HepG2 (cell line): Measurements from ENCODE around the gene C1QL3. TPM values are rescaled to one million over a fixed set of nuclear protein-coding genes. Genes with fewer than 3 reads are reported as not detected.

Experiments used
- ATAC-seq: fragments of 200-7000 bp; cut with Tn5 transposase; 3 replicates; pipeline ENCODE4 v1.9.1; 2020; ENCODE audit warnings: mild to moderate bottlenecking, moderate library complexity
- BruUV-seq: library from RNA; stranded (reverse); fragments of 400-500 nt; replicated peaks from 2 replicates; lab custom pipeline; 2021; lab: Mats Ljungman, UMichigan
- CTCF ChIA-PET: fragments of 300-600 bp; formaldehyde crosslinking; extraction: SDS; loops from one replicate; lab custom pipeline; 2021; ENCODE audit warnings: low total read pairs, inconsistent platforms, low intra/inter-chr PET ratio; lab: Yijun Ruan, JAX
- POLR2A ChIA-PET: fragments of 350-600 bp; sonication (Branson Sonifier 250); formaldehyde crosslinking; loops from one replicate; lab custom pipeline; 2020; ENCODE audit warnings: antibody characterized with exemption, inconsistent platforms; lab: Yijun Ruan, JAX
- DNase-seq: peaks from one replicate; pipeline ENCODE4 v3.0.0-alpha.2; 2015; ENCODE audit warnings: low spot score
- FAIRE-seq: peaks from 3 replicates; lab custom pipeline; 2011; peaks lifted over from hg19 to GRCh38; lab: Jason Lieb, UNC
- H2AFZ ChIP-seq: one replicate; pipeline ENCODE4 v1.6.1; 2011; ENCODE audit warnings: low read length, inconsistent platforms
- H3K27ac ChIP-seq: fragments of 300-600 bp; 3 replicates; pipeline ENCODE4 v1.8.0; 2011; ENCODE audit warnings: mixed run types, mild to moderate bottlenecking, mixed read lengths, low read length, inconsistent platforms; ENCODE audit not compliant: insufficient read depth; ENCODE audit errors: extremely low read length
- H3K27me3 ChIP-seq, 2 experiments: fragments of 200-600 bp in 1 of 2; 2 replicates in 1 of 2; 3 replicates in 1 of 2; pipeline versions ENCODE4 v1.6.0 to v1.8.0; 2011; ENCODE audit warnings: low read length in 2 of 2, mild to moderate bottlenecking in 2 of 2, moderate library complexity in 2 of 2, inconsistent platforms in 1 of 2; ENCODE audit not compliant: insufficient read depth in 2 of 2, control insufficient read depth in 1 of 2
- H3K36me3 ChIP-seq, 2 experiments: fragments of 200-600 bp in 1 of 2; replicated peaks in 1 of 2; 2 replicates in 1 of 2; 3 replicates in 1 of 2; pipeline versions ENCODE4 v1.5.1 to v1.8.0; 2011; ENCODE audit warnings: low read length in 2 of 2, inconsistent platforms in 1 of 2; ENCODE audit not compliant: insufficient read depth in 2 of 2, control insufficient read depth in 1 of 2
- H3K4me1 ChIP-seq: 2 replicates; pipeline ENCODE4 v1.5.1; 2012; ENCODE audit warnings: low read length, inconsistent platforms; ENCODE audit not compliant: insufficient read depth
- H3K4me2 ChIP-seq: 2 replicates; pipeline ENCODE4 v1.6.0; 2011; ENCODE audit warnings: low read depth, low read length, inconsistent platforms
- H3K4me3 ChIP-seq, 3 experiments: fragments of 200-600 bp in 1 of 3; sonication (generic), shearing (Covaris generic) in 1 of 3; replicated peaks in 1 of 3; 2 replicates each; pipeline ENCODE4 v1.5.1; 2011 to 2016; ENCODE audit warnings: low read length in 3 of 3, inconsistent platforms in 2 of 3, low read depth in 2 of 3, mild to moderate bottlenecking in 2 of 3, control low read depth in 1 of 3, mixed read lengths in 1 of 3; ENCODE audit not compliant: insufficient read depth in 1 of 3
- H3K79me2 ChIP-seq: one replicate; pipeline ENCODE4 v1.6.1; 2011; ENCODE audit warnings: low read length, inconsistent platforms; ENCODE audit not compliant: insufficient read depth
- H3K9ac ChIP-seq: 2 replicates; pipeline ENCODE4 v1.6.0; 2011; ENCODE audit warnings: mild to moderate bottlenecking, low read depth, low read length, inconsistent platforms; ENCODE audit not compliant: insufficient read depth
- H3K9me3 ChIP-seq: 2 replicates; pipeline ENCODE4 v1.5.1; 2012; ENCODE audit warnings: mild to moderate bottlenecking, low read length
- H4K20me1 ChIP-seq: 2 replicates; pipeline ENCODE4 v1.6.0; 2011; ENCODE audit warnings: inconsistent platforms, mild to moderate bottlenecking, low read length, moderate library complexity; ENCODE audit not compliant: insufficient read depth
- AHR ChIP-seq: IDR thresholded peaks from 2 replicates; pipeline ENCODE4 v1.6.1; 2018; ENCODE audit warnings: missing genetic modification reagents, missing compliant biosample characterization
- CEBPB ChIP-seq: IDR thresholded peaks from 2 replicates; pipeline ENCODE4 v1.6.1; 2011; ENCODE audit warnings: low read depth, low read length, improper control_type of control experiment, borderline replicate concordance
- FOSL1 ChIP-seq: sonication (generic); formaldehyde crosslinking; IDR thresholded peaks from 2 replicates; pipeline ENCODE4 v1.9.0; 2021; ENCODE audit warnings: missing genetic modification reagents, borderline replicate concordance
- HNRNPH1 ChIP-seq: fragments of 200-400 bp; formaldehyde crosslinking; optimal IDR thresholded peaks from 2 replicates; pipeline ENCODE3; 2017; ENCODE audit warnings: mild to moderate bottlenecking, low read depth, low read length
- KDM1A ChIP-seq: IDR thresholded peaks from 2 replicates; pipeline ENCODE4 v1.6.1; 2016; ENCODE audit warnings: missing compliant biosample characterization
- PHF5A ChIP-seq: IDR thresholded peaks from one replicate; pipeline ENCODE4 v1.6.1; 2018; ENCODE audit warnings: low read depth, missing genetic modification reagents; ENCODE audit not compliant: unreplicated experiment
- TCF12 ChIP-seq, 2 experiments: fragments of 450-650 bp in 1 of 2; sonication (generic) in 1 of 2; formaldehyde crosslinking in 1 of 2; IDR thresholded peaks; 2 replicates each; pipeline versions ENCODE4 v1.6.1 to v1.8.0; 2017 to 2022; ENCODE audit warnings: antibody characterized with exemption in 1 of 2, mild to moderate bottlenecking in 1 of 2, missing genetic modification reagents in 1 of 2, moderate library complexity in 1 of 2
- ZBTB7B ChIP-seq: sonication (generic); formaldehyde crosslinking; IDR thresholded peaks from 2 replicates; pipeline ENCODE4 v1.4.0; 2020; ENCODE audit warnings: missing genetic modification reagents
- WGBS: methylation state at CpG from one replicate; pipeline ENCODE4 v1.1.6; 2017; ENCODE audit warnings: low lambda C conversion rate; 5-methylcytosine and 5-hydroxymethylcytosine counted together
- in situ Hi-C: cut with HindIII; loops from 2 replicates; pipeline ENCODE4 v1.10.0; 2017; ENCODE audit warnings: low pct_unique_long_range_greater_than_20kb; ENCODE audit not compliant: extremely low pct_ligation_motif_present
- intact Hi-C: fragments of 100-400 bp; cut with micrococcal nuclease; formaldehyde crosslinking; loops from one replicate; pipeline ENCODE4 v1.10.0; 2022; ENCODE audit not compliant: unreplicated experiment
- polyA plus RNA-seq, 8 experiments: library from polyadenylated mRNA; depleted of rRNA in 3 of 8; stranded (reverse) in 7 of 8; unstranded in 1 of 8; fragments of >200 nt; fragmentation: Illumina TruSeq in 4 of 8; extraction: Trizol in 4 of 8; gene quantifications; 2 replicates each; pipeline versions ENCODE4 v1.2.1 to v1.2.3, GENCODE V29; 2011 to 2016; ENCODE audit warnings: low read depth in 4 of 8, missing spikeins in 1 of 8, mixed read lengths in 1 of 8; ENCODE audit not compliant: insufficient read depth in 1 of 8
- total RNA-seq, 5 experiments: library from RNA; depleted of rRNA; stranded (reverse); fragments of >200 nt; fragmentation: Illumina TruSeq; extraction: Trizol; gene quantifications; 2 replicates each; pipeline ENCODE4 v1.2.3, GENCODE V29; 2016; ENCODE audit warnings: low read depth in 1 of 5
- TF ChIP-seq, protein P1 (sequence below): IDR thresholded peaks from 2 replicates; pipeline ENCODE4 v1.6.1; 2016; ENCODE audit warnings: mild to moderate bottlenecking, missing biosample characterization, missing genetic modification reagents
- TF ChIP-seq, protein P2 (sequence below): sonication (generic); formaldehyde crosslinking; IDR thresholded peaks from 2 replicates; pipeline ENCODE4 v1.5.0; 2020; ENCODE audit warnings: mild to moderate bottlenecking, missing genetic modification reagents, moderate library complexity

Gene C1QL3
- total and polyA plus RNA-seq, 2 of the 13 experiments (the other 11 are each of a cell fraction or from before 2014, with no cell fraction given) = not detected

DNA sequence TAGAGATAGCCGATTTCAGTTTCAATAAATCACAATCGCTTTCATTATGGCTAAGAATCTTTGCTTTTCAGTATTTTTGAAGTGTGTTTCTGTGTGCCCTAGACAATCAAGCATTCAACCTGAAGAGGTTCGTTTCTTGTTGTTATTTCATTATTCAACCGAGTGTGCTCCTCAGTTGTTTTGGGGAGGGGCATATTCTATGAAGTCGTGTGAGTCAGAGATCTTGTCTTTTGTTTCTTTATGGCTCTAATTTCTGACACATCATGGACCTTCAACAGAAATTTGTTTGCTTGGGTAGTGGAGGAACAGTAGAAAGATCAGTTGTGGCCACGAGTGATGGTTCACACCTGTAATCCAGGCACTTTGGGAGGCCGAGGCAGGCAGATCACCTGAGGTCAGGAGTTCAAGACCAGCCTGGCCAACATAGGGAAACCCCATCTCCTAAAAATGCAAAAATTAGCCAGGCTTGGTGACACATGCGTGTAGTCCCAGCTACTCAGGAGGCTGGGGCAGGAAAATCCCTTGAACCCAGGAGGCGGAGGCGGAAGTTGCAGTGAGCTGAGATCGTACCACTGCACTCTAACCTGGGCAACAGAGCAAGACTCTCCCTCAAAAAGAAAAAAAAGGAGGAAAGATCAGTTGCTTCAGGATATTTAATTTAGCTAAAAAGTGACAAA lies 38.3 kb downstream of the C1QL3 start:
- no peaks in the 10 kb centered on the region for H3K9me3 ChIP-seq
- no peaks in the 10 kb centered on the region for H3K27me3 ChIP-seq
- CTCF ChIA-PET = no interaction called here
- intact Hi-C loops (no loop called here), in situ Hi-C loops (no loop called here)
- WGBS = 74% methylated on average over 11 of the region's 11 CpGs
- no peak overlapping the region for H3K4me3 ChIP-seq
- H3K27ac ChIP-seq = no peak overlapping the region
- BruUV-seq = no TSS peak
- no peak overlapping the region for H3K9ac ChIP-seq
- no peaks in the 10 kb centered on the region for H3K79me2 ChIP-seq
- no peak overlapping the region for H3K4me2 ChIP-seq
- no peak for FAIRE-seq
- no peak for DNase-seq
- ATAC-seq = no peak
- TF ChIP-seq, protein P1, sequence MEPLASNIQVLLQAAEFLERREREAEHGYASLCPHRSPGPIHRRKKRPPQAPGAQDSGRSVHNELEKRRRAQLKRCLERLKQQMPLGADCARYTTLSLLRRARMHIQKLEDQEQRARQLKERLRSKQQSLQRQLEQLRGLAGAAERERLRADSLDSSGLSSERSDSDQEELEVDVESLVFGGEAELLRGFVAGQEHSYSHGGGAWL (CRISPR knock-in tag) = no peak
- TF ChIP-seq PHF5A (CRISPR knock-in tag) (no peak), CEBPB (no peak), AHR (no peak), HNRNPH1 (no peak), ZBTB7B (CRISPR knock-in tag) (no peak), FOSL1 (no peak), TCF12 (IDR thresholded peaks at IDR 0.05) (no peak), TCF12 (CRISPR knock-in tag; IDR thresholded peaks at IDR 0.05) (no peak), KDM1A (CRISPR knock-in tag) (no peak)
- TF ChIP-seq, protein P2, sequence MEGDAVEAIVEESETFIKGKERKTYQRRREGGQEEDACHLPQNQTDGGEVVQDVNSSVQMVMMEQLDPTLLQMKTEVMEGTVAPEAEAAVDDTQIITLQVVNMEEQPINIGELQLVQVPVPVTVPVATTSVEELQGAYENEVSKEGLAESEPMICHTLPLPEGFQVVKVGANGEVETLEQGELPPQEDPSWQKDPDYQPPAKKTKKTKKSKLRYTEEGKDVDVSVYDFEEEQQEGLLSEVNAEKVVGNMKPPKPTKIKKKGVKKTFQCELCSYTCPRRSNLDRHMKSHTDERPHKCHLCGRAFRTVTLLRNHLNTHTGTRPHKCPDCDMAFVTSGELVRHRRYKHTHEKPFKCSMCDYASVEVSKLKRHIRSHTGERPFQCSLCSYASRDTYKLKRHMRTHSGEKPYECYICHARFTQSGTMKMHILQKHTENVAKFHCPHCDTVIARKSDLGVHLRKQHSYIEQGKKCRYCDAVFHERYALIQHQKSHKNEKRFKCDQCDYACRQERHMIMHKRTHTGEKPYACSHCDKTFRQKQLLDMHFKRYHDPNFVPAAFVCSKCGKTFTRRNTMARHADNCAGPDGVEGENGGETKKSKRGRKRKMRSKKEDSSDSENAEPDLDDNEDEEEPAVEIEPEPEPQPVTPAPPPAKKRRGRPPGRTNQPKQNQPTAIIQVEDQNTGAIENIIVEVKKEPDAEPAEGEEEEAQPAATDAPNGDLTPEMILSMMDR = no peak
- no peak overlapping the region for H2AFZ ChIP-seq
- POLR2A ChIA-PET = no interaction called here
- no peaks in the 10 kb centered on the region for H3K4me1 ChIP-seq
- no peaks in the 10 kb centered on the region for H4K20me1 ChIP-seq
- H3K36me3 ChIP-seq = 0 out of 5 replicates have a peak, but pooled peaks cover 2 to 4% of the 10 kb centered on the region in 2 experiments
